H1 (cell line): ENCODE data around the gene TBC1D19. TPM values are rescaled to one million over a fixed set of nuclear protein-coding genes. Genes with fewer than 3 reads are reported as not detected.

Experiments used
- CTCF ChIA-PET: fragments of 300-600 bp; sonication (Branson Sonifier 250); formaldehyde crosslinking; loops from one replicate; lab custom pipeline; 2021; ENCODE audit not compliant: partially characterized antibody; lab: Charles Lee
- POLR2A ChIA-PET: fragments of 300-600 bp; sonication (Branson Sonifier 250); formaldehyde crosslinking; loops from one replicate; lab custom pipeline; 2021; ENCODE audit warnings: inconsistent platforms; ENCODE audit not compliant: partially characterized antibody; lab: Charles Lee
- DNase-seq, 2 experiments: peaks; one replicate each; pipeline versions ENCODE4 v3.0.0 to v3.0.0-alpha.2; 2010 to 2022; ENCODE audit warnings: low spot score in 2 of 2, low read depth in 1 of 2, mixed read lengths in 1 of 2
- FAIRE-seq: peaks from 2 replicates; lab custom pipeline; 2011; peaks lifted over from hg19 to GRCh38; lab: Jason Lieb, UNC
- H2AFZ ChIP-seq: 2 replicates; pipeline ENCODE4 v1.8.1; 2012; ENCODE audit warnings: low read length, inconsistent platforms
- H2AK5ac ChIP-seq: 2 replicates; pipeline ENCODE4 v1.6.1; 2013; ENCODE audit warnings: low read depth, low read length
- H2BK120ac ChIP-seq: replicated peaks from 2 replicates; pipeline ENCODE3; 2013; ENCODE audit warnings: low read depth, low read length, inconsistent platforms
- H2BK12ac ChIP-seq: 2 replicates; pipeline ENCODE4 v1.6.1; 2013; ENCODE audit warnings: low read depth, low read length
- H2BK15ac ChIP-seq: 2 replicates; pipeline ENCODE4 v1.6.1; 2013; ENCODE audit warnings: low read length
- H2BK20ac ChIP-seq: 2 replicates; pipeline ENCODE4 v1.6.1; 2013; ENCODE audit warnings: low read length
- H2BK5ac ChIP-seq: 2 replicates; pipeline ENCODE4 v1.6.1; 2013; ENCODE audit warnings: low read depth, low read length
- H3K14ac ChIP-seq: 2 replicates; pipeline ENCODE4 v1.6.1; 2013; ENCODE audit warnings: inconsistent platforms; ENCODE audit not compliant: insufficient read length
- H3K18ac ChIP-seq: 2 replicates; pipeline ENCODE4 v1.6.1; 2013; ENCODE audit warnings: low read length; ENCODE audit errors: extremely low read depth
- H3K23ac ChIP-seq: 2 replicates; pipeline ENCODE4 v1.6.1; 2013; ENCODE audit warnings: inconsistent platforms; ENCODE audit not compliant: insufficient read length
- H3K23me2 ChIP-seq: 2 replicates; pipeline ENCODE4 v1.6.1; 2013; ENCODE audit warnings: low read depth, low read length
- H3K27ac ChIP-seq: 2 replicates; pipeline ENCODE4 v1.6.1; 2011; ENCODE audit warnings: low read depth, low read length, inconsistent platforms
- H3K27me3 ChIP-seq, 4 experiments: replicated peaks in 1 of 4; 1 replicate in 1 of 4; 2 replicates in 3 of 4; pipeline versions ENCODE4 v1.6.1 to v1.8.1; 2011 to 2013; ENCODE audit warnings: low read length in 3 of 4, mild to moderate bottlenecking in 3 of 4, inconsistent platforms in 2 of 4, mixed read lengths in 2 of 4, moderate library complexity in 1 of 4; ENCODE audit not compliant: control insufficient read depth in 3 of 4, insufficient read depth in 3 of 4; ENCODE audit errors: extremely low read depth in 1 of 4
- H3K36me3 ChIP-seq, 4 experiments: 2 replicates each; pipeline versions ENCODE4 v1.6.1 to v1.8.1; 2011 to 2013; ENCODE audit warnings: mild to moderate bottlenecking in 4 of 4, low read length in 3 of 4, moderate library complexity in 2 of 4, control low read depth in 1 of 4, inconsistent platforms in 1 of 4; ENCODE audit not compliant: insufficient read depth in 4 of 4, control insufficient read depth in 2 of 4
- H3K4ac ChIP-seq: replicated peaks from 2 replicates; pipeline ENCODE3; 2013; ENCODE audit warnings: low read length, low read depth, mixed read lengths, inconsistent platforms; ENCODE audit not compliant: insufficient read length
- H3K4me1 ChIP-seq, 4 experiments: replicated peaks in 1 of 4; 1 replicate in 1 of 4; 2 replicates in 3 of 4; pipeline versions ENCODE4 v1.6.1 to v1.8.1; 2011 to 2013; ENCODE audit warnings: low read length in 3 of 4, inconsistent platforms in 2 of 4, mixed read lengths in 1 of 4; ENCODE audit not compliant: insufficient read depth in 4 of 4, control insufficient read depth in 3 of 4
- H3K4me2 ChIP-seq, 2 experiments: 2 replicates each; pipeline versions ENCODE4 v1.6.1 to v1.8.1; 2011 to 2013; ENCODE audit warnings: low read depth in 2 of 2, low read length in 2 of 2, control low read depth in 1 of 2, inconsistent platforms in 1 of 2, mild to moderate bottlenecking in 1 of 2; ENCODE audit not compliant: insufficient read depth in 1 of 2
- H3K4me3 ChIP-seq, 4 experiments: fragments of 200-600, 300-600 bp in 1 of 4; sonication (generic), shearing (Covaris generic), sonication (Bioruptor Twin) in 1 of 4; 2 replicates each; pipeline versions ENCODE4 v1.5.1 to v1.8.1; 2011 to 2016; ENCODE audit warnings: low read length in 4 of 4, low read depth in 3 of 4, control low read depth in 2 of 4, inconsistent platforms in 2 of 4, mild to moderate bottlenecking in 2 of 4, mixed read lengths in 1 of 4, moderate library complexity in 1 of 4; ENCODE audit not compliant: insufficient read depth in 2 of 4; ENCODE audit errors: extremely low read depth in 1 of 4
- H3K56ac ChIP-seq: replicated peaks from 2 replicates; pipeline ENCODE3; 2013; ENCODE audit warnings: low read depth, mild to moderate bottlenecking, mixed read lengths, low read length, inconsistent platforms; ENCODE audit not compliant: insufficient read length
- H3K79me1 ChIP-seq: 2 replicates; pipeline ENCODE4 v1.6.1; 2013; ENCODE audit warnings: low read depth, low read length, control low read depth
- H3K79me2 ChIP-seq, 2 experiments: 2 replicates each; pipeline versions ENCODE4 v1.6.1 to v1.8.1; 2012 to 2013; ENCODE audit warnings: low read length in 2 of 2, mild to moderate bottlenecking in 2 of 2, inconsistent platforms in 1 of 2; ENCODE audit not compliant: insufficient read depth in 2 of 2, control insufficient read depth in 1 of 2
- H3K9ac ChIP-seq, 4 experiments: replicated peaks in 1 of 4; 1 replicate in 1 of 4; 2 replicates in 3 of 4; pipeline versions ENCODE4 v1.6.1 to v1.8.1; 2011 to 2013; ENCODE audit warnings: low read depth in 3 of 4, low read length in 3 of 4, control low read depth in 2 of 4, mild to moderate bottlenecking in 2 of 4, moderate library complexity in 2 of 4, inconsistent platforms in 1 of 4; ENCODE audit errors: extremely low read depth in 1 of 4
- H3K9me3 ChIP-seq, 2 experiments: 2 replicates each; pipeline versions ENCODE4 v1.6.1 to v1.8.1; 2012 to 2013; ENCODE audit warnings: mild to moderate bottlenecking in 2 of 2, moderate library complexity in 2 of 2, control low read depth in 1 of 2, inconsistent platforms in 1 of 2, low read depth in 1 of 2, low read length in 1 of 2, mixed read lengths in 1 of 2; ENCODE audit not compliant: insufficient read depth in 2 of 2
- H4K20me1 ChIP-seq, 2 experiments: replicated peaks in 1 of 2; 2 replicates each; pipeline versions ENCODE3 to v1.8.1; 2011 to 2013; ENCODE audit warnings: inconsistent platforms in 2 of 2, low read length in 2 of 2, mild to moderate bottlenecking in 1 of 2; ENCODE audit not compliant: insufficient read depth in 2 of 2, control insufficient read depth in 1 of 2
- H4K5ac ChIP-seq: 2 replicates; pipeline ENCODE4 v1.6.1; 2013; ENCODE audit warnings: low read length, low read depth, mixed read lengths, inconsistent platforms; ENCODE audit not compliant: insufficient read length
- H4K8ac ChIP-seq: 2 replicates; pipeline ENCODE4 v1.8.0; 2013; ENCODE audit warnings: mild to moderate bottlenecking, moderate library complexity, low read length, inconsistent platforms; ENCODE audit not compliant: insufficient read depth; ENCODE audit errors: extremely low read depth
- H4K91ac ChIP-seq: replicated peaks from 2 replicates; pipeline ENCODE3; 2013; ENCODE audit warnings: low read length, mixed read lengths, inconsistent platforms; ENCODE audit not compliant: insufficient read length
- ASH2L ChIP-seq: fragments of 200-600, 300-600 bp; sonication (generic); IDR thresholded peaks from one replicate; pipeline ENCODE4 v1.7.1; 2017; ENCODE audit warnings: low read length
- GTF2F1 ChIP-seq: IDR thresholded peaks from 2 replicates; pipeline ENCODE4 v1.6.1; 2012; ENCODE audit warnings: low read depth, low read length, improper control_type of control experiment, borderline replicate concordance
- POU5F1 ChIP-seq: IDR thresholded peaks from 2 replicates; pipeline ENCODE4 v1.6.1; 2011; ENCODE audit warnings: low read depth, mild to moderate bottlenecking, low read length, moderate library complexity
- RAD21 ChIP-seq, 2 experiments: IDR thresholded peaks in 1 of 2; conservative IDR thresholded peaks in 1 of 2; 2 replicates each; pipeline ENCODE4 v1.6.1; 2011; ENCODE audit warnings: low read depth in 2 of 2, low read length in 2 of 2, improper control_type of control experiment in 1 of 2, inconsistent platforms in 1 of 2, mild to moderate bottlenecking in 1 of 2, moderate library complexity in 1 of 2
- SIX5 ChIP-seq: IDR thresholded peaks from 2 replicates; pipeline ENCODE4 v1.6.1; 2011; ENCODE audit warnings: mild to moderate bottlenecking, low read depth, low read length
- SP2 ChIP-seq: IDR thresholded peaks from 2 replicates; pipeline ENCODE4 v1.6.1; 2012; ENCODE audit warnings: mild to moderate bottlenecking, low read length, inconsistent platforms
- TBP ChIP-seq: IDR thresholded peaks from 2 replicates; pipeline ENCODE4 v1.6.1; 2011; ENCODE audit warnings: low read depth, low read length, improper control_type of control experiment
- TCF12 ChIP-seq: IDR thresholded peaks from 2 replicates; pipeline ENCODE4 v1.6.1; 2011; ENCODE audit warnings: low read depth, mild to moderate bottlenecking, low read length
- WGBS, 2 experiments: shearing (Covaris generic) in 1 of 2; methylation state at CpG; one replicate each; pipeline versions ENCODE4 v1.1.6 to v1.1.7; 2013 to 2015; ENCODE audit warnings: low lambda C conversion rate in 2 of 2, mixed read lengths in 2 of 2, inconsistent platforms in 1 of 2, low coverage in 1 of 2, missing lambda C conversion rate in 1 of 2; ENCODE audit not compliant: insufficient replicate concordance in 2 of 2, insufficient coverage in 1 of 2, insufficient read length in 1 of 2; ENCODE audit errors: extremely low coverage in 1 of 2, missing lambda C conversion rate in 1 of 2; 5-methylcytosine and 5-hydroxymethylcytosine counted together
- polyA plus RNA-seq, 7 experiments: library from polyadenylated mRNA; depleted of rRNA in 3 of 7; stranded (reverse) in 5 of 7; unstranded in 2 of 7; fragments of >200 nt in 5 of 7; fragments of 200-250 nt in 2 of 7; gene quantifications; 1 replicate in 5 of 7; 2 replicates in 1 of 7; 4 replicates in 1 of 7; pipeline versions ENCODE4 v1.2.1 to v1.2.3, GENCODE V29; 2011 to 2013; ENCODE audit warnings: missing spikeins in 2 of 7, mixed read lengths in 2 of 7
- total RNA-seq: library from RNA; stranded (reverse); fragmentation: NEBNext Ultra II Directional; extraction: Animal tissue kit (Norgen Biotek cat#: 25700); gene quantifications from 2 replicates; pipeline ENCODE4 v1.2.1, GENCODE V29; 2021

Gene TBC1D19
- total and polyA plus RNA-seq, 2 of the 8 experiments (the other 6 are each of a cell fraction or from before 2014, with no cell fraction given), result 1.9 to 3.5 TPM

DNA sequence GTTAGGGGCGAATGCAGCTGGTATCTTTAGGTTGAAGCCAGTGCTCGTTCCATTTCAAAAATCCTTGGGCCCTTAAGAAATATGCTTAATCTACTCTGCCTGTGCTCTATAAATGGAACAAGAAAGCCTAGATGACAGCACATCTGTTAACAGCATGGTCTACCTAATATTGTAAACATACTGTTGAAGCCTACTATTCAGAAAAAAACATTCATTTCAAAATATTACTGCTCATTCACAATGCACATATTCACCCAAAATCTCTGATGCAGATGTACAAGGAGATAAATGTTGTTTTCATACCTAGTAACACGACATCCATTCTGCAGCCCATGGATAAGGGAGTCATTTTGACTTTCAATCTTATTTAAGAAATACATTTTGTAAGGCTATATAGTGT is 106.6 kb downstream of the TBC1D19 start:
- Histone ChIP-seq H3K36me3 (peaks cover 0 to 3% (median 0%) of the 10 kb centered on the region in 4 experiments; a peak in 1 of 8 replicates), H3K79me2 (no peaks in the 10 kb centered on the region), H2AFZ (no peak overlapping the region), H3K56ac (no peak overlapping the region), H3K4me1 (no peaks in the 10 kb centered on the region), H3K23me2 (no peaks in the 10 kb centered on the region), H3K4me3 (no peak overlapping the region), H2BK120ac (no peak overlapping the region), H3K27me3 (no peaks in the 10 kb centered on the region), H2BK20ac (no peak overlapping the region), H4K91ac (no peak overlapping the region), H4K20me1 (no peaks in the 10 kb centered on the region), H3K23ac (no peak overlapping the region)
- TF ChIP-seq ASH2L (no peak), POU5F1 (no peak), TBP (no peak), SIX5 (no peak), GTF2F1 (no peak), RAD21 (IDR thresholded peaks at IDR 0.05 in 1 of 2, conservative IDR thresholded peaks at IDR 0.05 in 1 of 2; ENCODE audit: low read depth in 2 of 2, low read length in 2 of 2) (no peak), SP2 (no peak), TCF12 (no peak)
- TF ChIP-seq, all 59 proteins: peak for 0
- H3K18ac ChIP-seq, result no peak overlapping the region
- DNase-seq, result no peak
- no peak for FAIRE-seq
- H3K4me2 ChIP-seq, result no peak overlapping the region
- no peak overlapping the region for H2BK5ac ChIP-seq
- no peak overlapping the region for H2BK15ac ChIP-seq
- 86% methylated on average over 3 of the region's 3 CpGs; no CpG with 5 or more reads in 1 of the 2 experiments for WGBS, 2 experiments
- no peak overlapping the region for H4K5ac ChIP-seq
- no peak overlapping the region for H3K4ac ChIP-seq
- no peak overlapping the region for H4K8ac ChIP-seq
- no peak overlapping the region for H3K14ac ChIP-seq
- no peak overlapping the region for H2AK5ac ChIP-seq
- no peak overlapping the region for H2BK12ac ChIP-seq
- H3K9ac ChIP-seq, result no peak overlapping the region
- H3K79me1 ChIP-seq, result no peaks in the 10 kb centered on the region
- ChIA-PET POLR2A (no interaction called here), CTCF (interaction anchor here (0.9 to 1.0 kb wide), 2 partner anchors 12 to 30 kb away, joined by 3 read pairs; no protein-coding TSS in a partner anchor)
- no peak overlapping the region for H3K27ac ChIP-seq
- peaks cover 12 to 13% of the 10 kb centered on the region in 2 experiments; a peak in 3 of 4 replicates for H3K9me3 ChIP-seq
